ENCODE measurements around the gene ATRIP. TPM values are rescaled to one million over a fixed set of nuclear protein-coding genes. Genes with fewer than 3 reads are reported as not detected.

ATRIP gene
- total RNA-seq, 2 donors from 2014 or later, result 7.7 to 16.5 TPM

GRCh38 chr3:48414376-48415250, 31.9 kb upstream of the ATRIP start:
- Histone ChIP-seq H3K27me3 (replicated peaks; ENCODE audit: insufficient read depth) (no peaks in the 10 kb centered on the region), H3K4me3 (no peak overlapping the region), H3K36me3 (peaks cover 30 to 69% of the 10 kb centered on the region in 2 donors), H3K9me3 (no peaks in the 10 kb centered on the region), H3K27ac (no peak overlapping the region), H3K4me1 (replicated peaks) (no peaks in the 10 kb centered on the region)
- no peak for DNase-seq (ENCODE audit: low spot score)
- intact Hi-C loops (cut with DNase I), result no loop called here
- TF ChIP-seq POLR2A (IDR thresholded peaks at IDR 0.05), result no peak
- no peak for TF ChIP-seq CTCF (IDR thresholded peaks at IDR 0.05)
- 79% methylated on average over 25 of the region's 25 CpGs for WGBS

DNA sequence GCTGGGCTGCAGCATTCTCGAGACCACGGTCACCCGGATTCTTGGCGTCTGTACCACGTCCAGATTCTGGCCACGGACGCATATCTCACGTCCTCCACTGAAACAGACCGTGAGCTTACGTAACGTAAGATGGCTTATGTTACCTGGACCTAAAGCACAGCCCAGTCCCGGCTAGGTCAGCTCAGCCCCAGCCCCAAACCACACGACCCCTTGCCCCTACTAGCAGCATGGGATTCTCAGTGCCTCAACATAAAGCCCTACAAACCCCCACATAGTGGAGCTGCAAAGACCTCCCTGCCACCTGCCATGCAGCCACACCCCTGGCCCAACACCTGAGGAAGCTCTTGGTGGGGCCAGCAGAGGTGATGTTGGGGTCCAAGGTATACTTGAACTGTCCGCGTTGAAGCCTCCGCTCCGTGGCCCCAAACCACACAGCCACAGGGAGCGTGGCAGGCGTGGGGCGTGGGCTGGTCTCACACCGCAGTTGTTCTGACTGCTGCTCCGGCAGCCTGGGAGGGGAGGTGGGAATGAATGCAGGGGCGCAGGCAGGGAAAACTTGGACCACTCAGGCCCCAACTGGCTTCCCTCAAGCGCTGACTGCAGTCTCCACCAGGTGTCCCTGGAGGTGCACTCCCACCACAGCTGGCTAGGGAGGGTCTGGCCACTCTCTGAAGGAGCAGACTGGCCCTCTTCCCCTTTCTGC, 31.1 kb upstream of the ATRIP start:
- no peak overlapping the region for H3K27ac ChIP-seq
- WGBS, result 88% methylated on average over 24 of the region's 24 CpGs
- H3K36me3 ChIP-seq, result peaks cover 28 to 62% of the 10 kb centered on the region in 2 donors
- no peaks in the 10 kb centered on the region for H3K9me3 ChIP-seq
- intact Hi-C loops (cut with DNase I), result no loop called here
- DNase-seq (ENCODE audit: low spot score), result no peak
- TF ChIP-seq CTCF (IDR thresholded peaks at IDR 0.05) (no peak), POLR2A (IDR thresholded peaks at IDR 0.05) (no peak), POLR2AphosphoS5 (IDR thresholded peaks at IDR 0.05) (no peak)
- no peak overlapping the region for H3K4me3 ChIP-seq
- no peaks in the 10 kb centered on the region for H3K27me3 ChIP-seq (replicated peaks; ENCODE audit: insufficient read depth)
- no peaks in the 10 kb centered on the region for H3K4me1 ChIP-seq (replicated peaks)

DNA sequence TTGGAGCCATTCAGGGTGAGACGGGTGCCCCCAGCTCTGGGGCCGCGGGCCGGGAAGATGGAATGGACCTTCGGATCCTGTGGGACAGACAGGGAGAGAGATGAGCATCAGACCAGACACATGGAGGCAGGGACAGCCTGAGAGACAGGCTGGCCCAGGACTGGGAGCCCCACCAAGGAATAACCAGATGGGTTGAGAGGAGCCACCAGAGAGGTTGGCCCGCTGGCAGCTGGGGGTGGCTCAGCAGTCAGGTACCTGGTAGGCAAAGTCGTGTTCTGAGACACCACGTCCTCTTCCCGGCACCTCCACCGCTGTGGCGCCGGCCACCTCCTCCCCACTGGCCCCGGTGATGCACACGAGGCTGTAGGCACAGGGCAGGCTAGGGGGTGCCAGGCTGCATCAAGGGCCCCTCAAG, 30.4 kb upstream of the ATRIP start:
- intact Hi-C loops (cut with DNase I), result no loop called here
- TF ChIP-seq POLR2AphosphoS5 (IDR thresholded peaks at IDR 0.05), result no peak
- no peak for TF ChIP-seq POLR2A (IDR thresholded peaks at IDR 0.05)
- no peak for TF ChIP-seq CTCF (IDR thresholded peaks at IDR 0.05)
- Histone ChIP-seq H3K9me3 (no peaks in the 10 kb centered on the region), H3K27me3 (replicated peaks; ENCODE audit: insufficient read depth) (no peaks in the 10 kb centered on the region), H3K27ac (no peak overlapping the region), H3K36me3 (peaks cover 28 to 55% of the 10 kb centered on the region in 2 donors), H3K4me1 (replicated peaks) (no peaks in the 10 kb centered on the region), H3K4me3 (no peak overlapping the region)
- WGBS, result 85% methylated on average over 13 of the region's 14 CpGs
- DNase-seq (ENCODE audit: low spot score), result no peak

GRCh38 chr3:48416546-48416945, 30.0 kb upstream of the ATRIP start:
- DNase-seq (ENCODE audit: low spot score), result no peak
- H3K27ac ChIP-seq, result no peak overlapping the region
- peaks cover 28 to 51% of the 10 kb centered on the region in 2 donors for H3K36me3 ChIP-seq
- intact Hi-C loops (cut with DNase I), result no loop called here
- no peaks in the 10 kb centered on the region for H3K27me3 ChIP-seq (replicated peaks; ENCODE audit: insufficient read depth)
- H3K4me3 ChIP-seq, result no peak overlapping the region
- no peaks in the 10 kb centered on the region for H3K9me3 ChIP-seq
- TF ChIP-seq CTCF (IDR thresholded peaks at IDR 0.05), result no peak
- no peak for TF ChIP-seq POLR2AphosphoS5 (IDR thresholded peaks at IDR 0.05)
- no peak for TF ChIP-seq POLR2A (IDR thresholded peaks at IDR 0.05)
- 95% methylated on average over 4 of the region's 4 CpGs for WGBS
- H3K4me1 ChIP-seq (replicated peaks), result no peaks in the 10 kb centered on the region

Measured in prostate gland (tissue), 2 donors.